Mesendoderm (in vitro differentiated cells): ENCODE measurements around the gene DENND2D.

Experiments
- DNase-seq: peaks from one replicate; pipeline ENCODE4 v3.0.0; 2013
- H2AK5ac ChIP-seq: 2 replicates; pipeline ENCODE4 v1.6.1; 2013; ENCODE audit warnings: low read length, inconsistent platforms
- H2BK120ac ChIP-seq: 2 replicates; pipeline ENCODE4 v1.6.1; 2013; ENCODE audit warnings: low read depth, mild to moderate bottlenecking, low read length, moderate library complexity, mixed read lengths
- H2BK15ac ChIP-seq: replicated peaks from 2 replicates; pipeline ENCODE4 v1.6.1; 2013; ENCODE audit warnings: low read depth, mild to moderate bottlenecking, moderate library complexity
- H2BK5ac ChIP-seq: 2 replicates; pipeline ENCODE4 v1.6.1; 2013; ENCODE audit warnings: low read length, inconsistent platforms
- H3K18ac ChIP-seq: 2 replicates; pipeline ENCODE4 v1.6.1; 2013; ENCODE audit warnings: mild to moderate bottlenecking, low read length, mixed read lengths
- H3K23ac ChIP-seq: one replicate; pipeline ENCODE4 v1.6.1; 2013; ENCODE audit warnings: low read length
- H3K27ac ChIP-seq: 2 replicates; pipeline ENCODE4 v1.5.1; 2013; ENCODE audit warnings: low read depth, mild to moderate bottlenecking, inconsistent platforms, low read length, moderate library complexity
- H3K27me3 ChIP-seq: 2 replicates; pipeline ENCODE4 v1.6.1; 2013; ENCODE audit warnings: low read length, control low read depth, mild to moderate bottlenecking, inconsistent platforms; ENCODE audit not compliant: insufficient read depth, poor library complexity
- H3K36me3 ChIP-seq: 2 replicates; pipeline ENCODE4 v1.6.1; 2013; ENCODE audit warnings: low read length, inconsistent platforms; ENCODE audit not compliant: control insufficient read depth, insufficient read depth
- H3K4ac ChIP-seq: one replicate; pipeline ENCODE4 v1.6.1; 2013; ENCODE audit warnings: low read depth, mild to moderate bottlenecking, low read length, moderate library complexity
- H3K4me1 ChIP-seq: 2 replicates; pipeline ENCODE4 v1.6.1; 2013; ENCODE audit warnings: low read depth, low read length, inconsistent platforms; ENCODE audit not compliant: control insufficient read depth
- H3K4me2 ChIP-seq: 2 replicates; pipeline ENCODE4 v1.6.1; 2013; ENCODE audit warnings: low read length
- H3K4me3 ChIP-seq: 2 replicates; pipeline ENCODE4 v1.5.1; 2013; ENCODE audit warnings: mild to moderate bottlenecking, low read length
- H3K56ac ChIP-seq: one replicate; pipeline ENCODE4 v1.6.1; 2013; ENCODE audit warnings: low read length
- H3K79me1 ChIP-seq: 2 replicates; pipeline ENCODE4 v1.6.1; 2013; ENCODE audit warnings: low read length, inconsistent platforms
- H3K79me2 ChIP-seq: 2 replicates; pipeline ENCODE4 v1.6.1; 2013; ENCODE audit warnings: mild to moderate bottlenecking, low read length; ENCODE audit not compliant: control insufficient read depth, insufficient read depth
- H3K9ac ChIP-seq: 2 replicates; pipeline ENCODE4 v1.6.1; 2013; ENCODE audit warnings: low read length, inconsistent platforms
- H4K5ac ChIP-seq: one replicate; pipeline ENCODE4 v1.6.1; 2013; ENCODE audit warnings: low read length
- H4K8ac ChIP-seq: one replicate; pipeline ENCODE4 v1.6.1; 2013; ENCODE audit warnings: low read depth, mild to moderate bottlenecking, control low read depth, low read length, moderate library complexity
- WGBS: extraction: QIAGEN DNeasy Blood & Tissue Kit; methylation state at CpG from one replicate; pipeline ENCODE4 v1.1.7; 2013; ENCODE audit warnings: low lambda C conversion rate, missing lambda C conversion rate; ENCODE audit not compliant: insufficient coverage; ENCODE audit errors: extremely low coverage; 5-methylcytosine and 5-hydroxymethylcytosine counted together

DENND2D gene

DNA sequence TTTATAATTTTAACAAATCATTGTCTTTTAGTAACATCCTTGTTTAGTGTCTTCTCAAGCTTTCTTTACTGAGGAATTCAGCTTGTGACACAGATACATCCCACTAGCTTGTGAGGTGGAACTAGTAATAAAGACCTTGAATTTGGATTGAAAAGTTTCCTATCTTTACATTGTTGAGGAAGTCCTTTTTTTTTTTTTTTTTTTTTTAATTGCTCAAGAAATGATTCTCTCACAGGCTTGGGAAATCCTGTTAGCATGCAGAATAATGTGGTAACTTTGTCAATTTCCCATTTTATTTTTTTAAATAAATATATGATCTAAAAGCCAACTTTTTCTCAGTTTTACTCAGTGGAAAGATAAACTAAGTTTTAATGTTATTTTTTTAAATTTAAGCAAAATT is 15.8 kb downstream of the DENND2D start:
- Histone ChIP-seq H4K8ac (no peak overlapping the region), H3K27ac (no peak overlapping the region), H3K18ac (no peak overlapping the region), H3K9ac (no peak overlapping the region), H3K79me2 (no peaks in the 10 kb centered on the region), H2BK120ac (no peak overlapping the region), H3K36me3 (peaks cover 3% of the 10 kb centered on the region), H2BK15ac (no peak overlapping the region), H3K4ac (no peak overlapping the region), H2AK5ac (no peak overlapping the region), H3K4me1 (no peaks in the 10 kb centered on the region), H3K4me3 (no peak overlapping the region), H4K5ac (no peak overlapping the region), H3K79me1 (no peaks in the 10 kb centered on the region), H3K56ac (no peak overlapping the region), H3K23ac (no peak overlapping the region), H3K4me2 (no peak overlapping the region), H2BK5ac (no peak overlapping the region), H3K27me3 (no peaks in the 10 kb centered on the region)
- no peak for DNase-seq

DNA sequence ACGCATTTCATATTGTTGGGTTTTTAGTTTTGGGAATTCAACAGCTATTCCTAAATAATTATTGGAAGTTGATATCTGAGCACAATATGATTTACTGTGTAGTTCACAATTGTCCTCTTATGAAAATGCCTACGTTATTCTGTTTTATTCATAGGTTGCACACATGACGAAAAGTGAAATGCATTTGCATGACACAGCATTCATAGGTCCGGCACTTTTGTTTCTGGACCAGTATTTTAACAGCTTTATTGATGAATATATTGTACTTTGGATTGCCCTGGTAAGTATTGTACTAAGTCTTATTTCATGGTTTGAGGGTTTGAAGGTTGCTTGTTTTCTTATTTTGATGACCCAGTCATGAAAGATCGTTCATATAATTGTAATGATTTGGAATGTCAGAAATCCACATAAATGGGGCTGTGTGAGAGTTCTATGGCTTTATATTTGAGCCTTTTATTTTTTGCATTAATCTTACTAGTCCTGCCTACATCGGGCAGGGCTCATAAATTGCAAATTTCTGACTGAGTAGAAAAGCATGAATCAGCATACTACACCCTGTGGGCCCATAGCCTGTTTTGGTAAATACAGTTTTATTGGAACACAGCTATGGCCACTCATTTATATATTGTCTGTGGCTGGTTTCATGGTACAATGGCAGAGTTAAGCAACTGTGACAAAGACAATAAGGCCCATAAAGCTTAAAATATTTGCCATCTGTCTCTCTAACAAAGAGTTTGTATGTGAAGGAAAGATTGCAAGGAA is 17.0 kb downstream of the DENND2D start:
- no peak overlapping the region for H2BK120ac ChIP-seq
- no peak overlapping the region for H2BK5ac ChIP-seq
- no peak overlapping the region for H3K4me3 ChIP-seq
- no peak overlapping the region for H3K56ac ChIP-seq
- no CpG with 5 or more reads among the region's 6 CpGs for WGBS
- no peak overlapping the region for H3K27ac ChIP-seq
- H3K27me3 ChIP-seq: no peaks in the 10 kb centered on the region
- no peak overlapping the region for H4K8ac ChIP-seq
- no peak overlapping the region for H4K5ac ChIP-seq
- no peak overlapping the region for H3K4ac ChIP-seq
- no peak overlapping the region for H3K9ac ChIP-seq
- H2BK15ac ChIP-seq: no peak overlapping the region
- H2AK5ac ChIP-seq: no peak overlapping the region
- no peak overlapping the region for H3K4me2 ChIP-seq
- no peak for DNase-seq
- H3K23ac ChIP-seq: no peak overlapping the region
- H3K36me3 ChIP-seq: peaks cover 3% of the 10 kb centered on the region
- H3K4me1 ChIP-seq: no peaks in the 10 kb centered on the region
- H3K79me1 ChIP-seq: no peaks in the 10 kb centered on the region
- no peaks in the 10 kb centered on the region for H3K79me2 ChIP-seq
- H3K18ac ChIP-seq: no peak overlapping the region

DNA sequence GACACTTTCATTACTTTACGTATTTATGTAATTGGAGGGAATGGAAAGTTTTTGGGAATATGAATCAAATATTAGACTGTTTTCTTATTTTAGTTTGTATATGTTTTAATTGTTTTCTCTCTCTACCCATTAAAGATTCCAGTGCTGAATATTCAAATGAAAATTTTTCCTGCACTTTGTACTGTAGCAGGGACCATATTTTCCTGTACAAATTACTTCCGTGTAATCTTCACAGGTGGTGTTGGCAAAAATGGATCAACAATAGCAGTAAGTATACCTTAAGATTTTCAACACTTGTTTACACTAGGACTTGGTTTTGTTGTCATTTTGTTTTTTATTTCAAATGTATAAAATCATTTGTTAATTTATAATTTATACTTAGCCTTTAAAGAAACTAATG is 18.4 kb downstream of the DENND2D start:
- H3K4me3 ChIP-seq: no peak overlapping the region
- H3K56ac ChIP-seq: no peak overlapping the region
- H3K36me3 ChIP-seq: peaks cover 3% of the 10 kb centered on the region
- H3K27ac ChIP-seq: no peak overlapping the region
- no peak overlapping the region for H3K4me2 ChIP-seq
- no peak overlapping the region for H2AK5ac ChIP-seq
- H3K23ac ChIP-seq: no peak overlapping the region
- H4K5ac ChIP-seq: no peak overlapping the region
- H2BK5ac ChIP-seq: no peak overlapping the region
- no peaks in the 10 kb centered on the region for H3K27me3 ChIP-seq
- H3K9ac ChIP-seq: no peak overlapping the region
- 100% methylated on average over 1 of the region's 2 CpGs for WGBS
- H3K79me1 ChIP-seq: no peaks in the 10 kb centered on the region
- no peak for DNase-seq
- H2BK120ac ChIP-seq: no peak overlapping the region
- no peak overlapping the region for H3K18ac ChIP-seq
- H2BK15ac ChIP-seq: no peak overlapping the region
- no peaks in the 10 kb centered on the region for H3K4me1 ChIP-seq
- no peak overlapping the region for H4K8ac ChIP-seq
- no peak overlapping the region for H3K4ac ChIP-seq
- H3K79me2 ChIP-seq: no peaks in the 10 kb centered on the region

DNA sequence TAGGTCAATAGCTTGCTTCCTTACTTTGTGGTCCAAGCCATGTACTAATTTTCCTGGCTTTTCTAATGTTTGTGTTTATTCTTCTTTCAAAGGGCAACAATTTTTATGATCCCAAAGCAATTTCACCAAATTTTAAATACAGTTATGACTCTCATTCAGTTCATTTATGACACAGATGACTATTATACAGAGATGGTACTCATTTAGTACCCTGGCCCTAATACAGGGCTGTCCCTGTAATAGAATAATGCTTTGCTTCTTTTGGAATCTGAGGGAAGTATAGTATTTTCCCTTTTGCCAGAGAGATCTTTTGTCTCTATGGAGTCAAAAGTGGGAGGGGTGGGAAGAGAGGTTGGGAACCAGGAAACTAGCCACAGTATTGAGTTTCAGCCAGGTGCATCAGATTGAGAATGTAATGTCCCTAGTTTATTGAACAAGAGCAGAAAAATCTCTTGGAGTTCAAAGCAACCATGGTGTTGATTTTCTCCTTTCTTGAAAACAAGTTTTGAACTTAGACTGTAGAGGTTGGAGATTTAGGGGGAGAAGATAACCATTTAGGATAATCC is 20.4 kb downstream of the DENND2D start:
- Histone ChIP-seq H3K27ac (no peak overlapping the region), H3K56ac (no peak overlapping the region), H3K23ac (no peak overlapping the region), H3K79me1 (no peaks in the 10 kb centered on the region), H3K36me3 (no peaks in the 10 kb centered on the region), H3K4me1 (no peaks in the 10 kb centered on the region), H3K79me2 (no peaks in the 10 kb centered on the region), H3K4ac (no peak overlapping the region), H3K9ac (no peak overlapping the region), H3K27me3 (no peaks in the 10 kb centered on the region), H4K5ac (no peak overlapping the region), H2AK5ac (no peak overlapping the region), H4K8ac (no peak overlapping the region), H3K18ac (no peak overlapping the region), H2BK120ac (no peak overlapping the region), H3K4me3 (no peak overlapping the region), H3K4me2 (no peak overlapping the region), H2BK15ac (no peak overlapping the region), H2BK5ac (no peak overlapping the region)
- no peak for DNase-seq

DNA sequence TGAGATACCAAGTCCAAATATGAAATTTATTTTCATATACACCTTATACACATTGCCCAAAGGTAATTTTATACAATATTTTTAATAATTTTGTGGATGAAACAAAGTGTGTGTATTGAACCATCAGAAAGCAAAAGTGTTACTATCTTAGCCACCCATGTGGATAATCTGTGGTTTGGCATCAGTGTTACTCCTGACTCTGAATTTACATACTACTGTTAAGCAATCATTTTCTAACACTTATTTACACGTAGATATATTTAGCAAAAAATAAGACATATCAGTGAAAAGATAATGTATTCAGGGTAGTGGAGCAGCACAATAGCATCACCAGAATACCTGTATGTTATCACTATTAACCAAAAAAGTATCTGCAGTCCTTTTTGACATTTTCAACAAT is 23.8 kb downstream of the DENND2D start:
- no peak overlapping the region for H3K9ac ChIP-seq
- no peaks in the 10 kb centered on the region for H3K79me2 ChIP-seq
- H3K4ac ChIP-seq: no peak overlapping the region
- no peak overlapping the region for H3K4me2 ChIP-seq
- no peak overlapping the region for H3K27ac ChIP-seq
- DNase-seq: no peak
- H2BK5ac ChIP-seq: no peak overlapping the region
- H3K18ac ChIP-seq: no peak overlapping the region
- no peaks in the 10 kb centered on the region for H3K4me1 ChIP-seq
- H3K27me3 ChIP-seq: no peaks in the 10 kb centered on the region
- no peak overlapping the region for H3K4me3 ChIP-seq
- no peak overlapping the region for H2BK120ac ChIP-seq
- H2BK15ac ChIP-seq: no peak overlapping the region
- H3K56ac ChIP-seq: no peak overlapping the region
- H2AK5ac ChIP-seq: no peak overlapping the region
- no CpG with 5 or more reads among the region's 1 CpG for WGBS
- H3K79me1 ChIP-seq: no peaks in the 10 kb centered on the region
- no peaks in the 10 kb centered on the region for H3K36me3 ChIP-seq
- H3K23ac ChIP-seq: no peak overlapping the region
- H4K5ac ChIP-seq: no peak overlapping the region
- no peak overlapping the region for H4K8ac ChIP-seq

DNA sequence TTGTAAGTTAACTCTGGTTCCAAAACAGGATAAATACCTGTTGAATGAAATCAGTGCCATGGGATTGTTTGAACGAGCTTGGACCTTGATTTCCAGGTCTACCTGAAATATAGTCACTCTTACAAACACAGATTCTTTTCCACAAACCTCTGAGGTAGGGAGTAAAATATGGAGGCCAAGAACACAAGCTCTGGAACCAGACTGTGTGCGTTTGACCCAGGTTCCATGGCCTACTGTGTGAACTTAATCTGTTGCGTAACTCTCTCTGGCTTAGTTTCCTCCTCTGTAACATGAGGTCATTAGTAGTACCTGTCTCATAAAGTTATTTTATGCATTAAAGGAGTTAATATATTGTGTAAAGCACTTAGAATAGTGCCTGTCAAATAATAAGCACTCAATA is 25.1 kb downstream of the DENND2D start:
- H3K4me3 ChIP-seq: no peak overlapping the region
- H3K56ac ChIP-seq: no peak overlapping the region

More for the DNA sequence above, 25.1 kb downstream of the DENND2D start:
- Histone ChIP-seq H2BK120ac (no peak overlapping the region), H2BK15ac (no peak overlapping the region), H3K23ac (no peak overlapping the region), H3K79me2 (no peaks in the 10 kb centered on the region), H3K36me3 (no peaks in the 10 kb centered on the region), H3K79me1 (no peaks in the 10 kb centered on the region), H3K18ac (no peak overlapping the region), H3K9ac (no peak overlapping the region), H2BK5ac (no peak overlapping the region), H3K4ac (no peak overlapping the region), H3K27me3 (no peaks in the 10 kb centered on the region), H4K8ac (no peak overlapping the region), H3K4me1 (no peaks in the 10 kb centered on the region), H4K5ac (no peak overlapping the region), H3K27ac (no peak overlapping the region), H3K4me2 (no peak overlapping the region), H2AK5ac (no peak overlapping the region)
- no CpG with 5 or more reads among the region's 3 CpGs for WGBS
- no peak for DNase-seq
